ENCODE results near the gene RASA3.

The RASA3 gene

GRCh38 chr13:114063545-114064449 is 68.6 kb downstream of the RASA3 start:
- peak; percentile 59 for DNase-seq

DNA sequence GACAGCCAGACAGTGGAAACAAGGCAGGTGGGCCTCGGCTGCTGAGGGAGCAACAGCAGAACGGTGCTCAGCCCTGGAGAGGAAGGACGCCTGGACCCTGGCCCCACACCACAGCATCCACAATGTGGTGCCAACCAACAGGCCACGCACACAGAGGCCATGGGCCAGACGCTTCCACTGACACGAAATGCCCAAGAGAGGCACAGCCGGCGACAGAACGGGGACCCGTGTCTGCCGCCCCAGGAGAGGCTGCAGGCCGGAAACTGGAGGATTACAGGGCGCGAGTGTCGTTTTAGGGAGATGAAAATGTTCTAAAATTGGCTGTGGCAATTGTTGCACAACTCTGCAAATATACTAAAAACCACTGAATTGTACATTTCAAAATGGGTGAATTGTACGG is 69.7 kb downstream of the RASA3 start:
- no peak for DNase-seq

- DNase-seq = no peak
Observed at GRCh38 chr13:114062341-114062740, 70.1 kb downstream of the RASA3 start.

- DNase-seq = no peak
Observed at GRCh38 chr13:114061744-114062143, 70.7 kb downstream of the RASA3 start.

- DNase-seq = no peak
Observed at GRCh38 chr13:114061047-114061446, 71.4 kb downstream of the RASA3 start.

- no peak for DNase-seq
Observed at GRCh38 chr13:114059946-114060860, 72.2 kb downstream of the RASA3 start.

DNA sequence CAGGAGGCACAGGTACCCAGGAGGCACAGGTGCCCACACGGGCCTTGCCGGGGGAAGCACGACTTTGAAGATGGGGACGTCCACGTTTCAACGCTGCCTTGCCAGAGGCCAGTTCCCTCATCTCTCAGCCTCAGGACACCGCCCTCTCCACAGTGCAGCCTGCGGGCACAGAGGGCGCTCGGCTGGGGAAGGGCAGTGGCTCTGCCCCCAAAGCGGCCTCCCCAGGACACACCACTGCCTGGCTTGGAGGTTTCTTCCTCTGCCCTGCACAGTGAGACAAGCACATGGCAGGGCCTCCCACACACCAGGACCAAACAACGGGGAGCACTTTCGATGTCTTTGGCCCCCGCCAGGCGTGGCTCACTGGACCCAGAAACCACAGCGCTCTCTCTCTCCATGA is 73.0 kb downstream of the RASA3 start:
- no peak for DNase-seq

- DNase-seq = no peak
Observed at GRCh38 chr13:114058051-114058867, 74.2 kb downstream of the RASA3 start.

- DNase-seq = no peak
Observed at GRCh38 chr13:114057166-114058050, 75.0 kb downstream of the RASA3 start.

DNA sequence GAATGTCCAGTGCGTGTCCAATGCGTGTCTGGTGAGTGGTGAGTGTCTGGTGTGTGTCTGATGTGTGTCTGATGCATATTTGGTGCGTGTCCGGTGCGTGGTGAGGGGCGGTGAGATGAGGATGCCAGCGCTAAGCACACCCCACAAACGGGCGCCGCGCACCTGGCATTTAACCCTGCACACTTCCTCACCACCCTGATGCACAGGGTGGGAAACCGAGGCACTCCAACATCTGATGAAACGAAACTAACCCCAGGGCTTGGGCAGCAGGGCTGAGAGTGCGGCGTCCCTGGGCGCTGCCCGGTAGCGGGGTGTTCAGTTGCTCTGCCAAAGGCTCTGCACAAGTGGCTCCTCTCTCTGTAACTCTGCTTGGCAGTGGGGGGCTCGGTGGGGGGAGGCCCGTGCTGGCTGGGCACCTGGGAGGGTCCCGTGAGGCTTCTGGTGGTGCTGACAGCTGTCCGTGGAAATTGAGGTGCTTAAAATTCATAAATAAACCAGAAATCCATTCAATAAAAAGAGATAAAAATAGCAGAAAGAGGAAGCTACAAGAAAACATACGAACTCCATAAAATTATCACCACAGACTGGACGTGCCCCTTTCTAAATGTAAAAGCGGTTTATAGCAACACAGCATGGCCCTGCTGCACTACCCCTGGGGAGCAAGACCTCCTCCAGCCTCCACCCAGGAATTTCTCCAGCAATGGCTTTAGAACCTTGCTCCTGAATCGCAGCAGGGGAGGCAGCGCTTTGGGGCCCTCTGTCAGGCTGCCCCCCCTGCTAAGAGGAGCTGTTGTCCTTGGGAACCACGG is 76.0 kb downstream of the RASA3 start:
- DNase-seq = no peak

DNA sequence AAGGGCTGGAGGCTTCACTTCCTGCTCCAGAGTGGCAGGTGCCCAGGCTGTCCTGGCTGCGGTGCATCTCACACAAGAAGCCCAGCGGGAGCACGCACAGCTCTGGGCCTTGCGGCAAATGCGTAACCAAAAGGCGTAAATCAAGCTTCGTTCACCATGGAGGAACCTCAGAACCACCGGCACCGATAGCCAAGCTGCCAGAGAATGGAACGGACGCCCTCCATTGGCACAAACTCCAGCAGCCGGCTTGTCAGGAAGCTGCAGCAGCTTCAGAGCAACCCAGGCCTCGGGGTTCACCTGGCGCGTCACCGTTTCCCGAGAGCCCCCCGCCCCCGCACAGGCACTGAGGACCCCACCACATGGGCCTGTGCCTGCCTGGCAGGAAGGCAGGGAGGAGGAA is 76.7 kb downstream of the RASA3 start:
- DNase-seq = no peak

GRCh38 chr13:114054830-114055439 is 77.5 kb downstream of the RASA3 start:
- no peak for DNase-seq

DNA sequence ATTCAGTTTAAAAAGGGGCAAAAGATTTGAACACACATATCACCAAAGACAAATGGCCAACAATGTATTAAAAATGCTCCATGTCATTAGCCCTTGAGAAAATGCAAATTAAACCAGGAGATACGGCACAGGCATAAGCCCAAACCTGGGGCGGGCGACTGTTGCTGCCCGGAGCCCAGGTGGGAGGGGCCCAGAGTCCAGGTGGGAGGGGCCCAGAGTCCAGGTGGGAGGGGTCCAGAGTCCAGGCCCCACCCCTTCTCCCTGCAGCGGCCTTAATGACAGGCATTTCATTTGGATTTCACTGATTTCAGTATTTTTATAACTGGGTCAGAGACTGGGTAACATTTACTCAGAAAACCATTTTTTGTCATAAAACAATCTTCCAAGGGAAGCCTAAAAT is 78.2 kb downstream of the RASA3 start:
- no peak for DNase-seq

DNA sequence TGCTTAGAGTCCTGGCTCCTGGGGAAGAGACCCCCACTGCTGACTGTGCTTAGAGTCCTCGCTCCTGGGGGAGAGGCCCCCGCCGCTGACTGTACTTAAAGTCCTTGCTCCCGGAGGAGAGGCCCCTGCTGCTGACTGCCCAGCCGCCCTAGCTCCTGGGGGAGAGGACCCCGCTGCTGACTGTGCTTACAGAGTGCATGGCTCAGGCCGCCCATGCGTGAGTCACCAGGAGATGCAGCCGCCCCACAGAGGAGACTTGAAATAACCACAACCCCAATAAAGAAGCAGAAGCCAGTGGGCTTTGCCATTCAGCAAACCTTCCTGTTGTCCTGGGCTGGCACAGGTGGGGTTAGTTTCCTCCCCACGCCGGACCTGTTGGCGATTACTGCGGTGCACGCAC is 79.4 kb downstream of the RASA3 start:
- DNase-seq = peak; percentile 24

DNA sequence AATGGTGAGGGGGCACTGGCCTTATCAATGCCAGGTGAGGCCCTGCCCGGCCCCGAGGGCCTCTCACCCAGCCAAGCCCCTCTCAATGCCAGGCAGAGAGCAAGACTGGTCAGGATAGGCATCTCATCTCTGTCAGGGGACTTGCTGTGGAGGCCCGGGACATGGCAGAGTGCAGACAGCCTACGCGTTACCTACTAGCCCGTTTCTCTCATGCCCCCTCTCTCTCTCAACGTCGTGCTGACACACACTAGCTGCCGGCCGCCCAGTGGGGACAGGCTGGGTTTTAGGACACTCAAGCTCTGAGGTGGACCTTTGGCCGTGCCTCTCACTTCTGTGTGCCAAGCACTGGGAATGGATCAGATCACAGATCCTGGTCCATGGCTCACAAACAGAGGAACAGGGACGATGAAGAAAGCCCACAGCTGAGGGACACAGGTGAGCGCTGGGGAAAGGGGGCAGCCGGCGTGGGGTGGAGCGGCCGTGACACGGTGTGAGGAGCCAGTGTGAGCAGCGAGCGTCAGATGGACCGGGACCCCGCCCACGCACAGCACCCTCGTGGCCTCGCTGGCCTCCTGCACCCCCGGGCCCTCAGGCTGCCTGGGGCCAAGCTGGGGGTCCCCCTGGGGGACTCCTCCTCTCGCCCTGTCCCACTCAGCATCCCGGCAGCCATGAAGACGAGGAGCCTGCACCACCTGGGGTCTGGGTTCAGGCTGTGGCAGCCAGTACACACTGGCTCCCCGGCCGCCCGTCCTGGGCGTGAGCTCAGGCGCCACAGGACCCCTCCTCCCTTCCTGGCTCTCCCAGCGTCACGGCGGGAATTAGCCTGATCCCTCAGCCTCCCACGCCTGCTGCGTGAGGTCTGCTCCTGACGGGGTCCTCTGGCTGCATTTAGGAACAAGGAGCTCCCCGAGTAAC is 81.6 kb downstream of the RASA3 start:
- no peak for DNase-seq

DNA sequence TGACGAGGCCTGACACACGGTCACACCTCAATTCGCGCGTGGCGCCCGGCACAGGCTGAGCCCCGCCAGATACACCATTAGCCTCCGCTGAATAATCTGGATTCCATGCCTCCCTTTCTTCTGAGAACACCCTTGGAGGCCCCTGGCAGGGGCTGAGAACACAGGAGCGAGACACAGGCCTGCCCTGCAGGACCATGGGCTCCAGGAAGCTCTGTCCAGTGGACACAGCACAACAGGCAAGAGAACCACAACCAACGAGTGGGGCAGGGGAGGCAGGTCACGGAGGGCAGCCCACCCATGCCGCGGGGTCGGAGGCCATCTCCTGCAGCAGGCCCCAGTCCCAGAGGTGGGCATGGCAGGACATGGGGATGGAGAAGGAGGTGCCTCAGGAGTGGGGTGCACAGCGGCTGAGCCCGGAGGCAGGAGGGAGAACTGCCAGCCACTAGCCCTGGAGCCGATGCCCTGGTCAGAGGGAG is 82.8 kb downstream of the RASA3 start:
- DNase-seq = no peak

DNA sequence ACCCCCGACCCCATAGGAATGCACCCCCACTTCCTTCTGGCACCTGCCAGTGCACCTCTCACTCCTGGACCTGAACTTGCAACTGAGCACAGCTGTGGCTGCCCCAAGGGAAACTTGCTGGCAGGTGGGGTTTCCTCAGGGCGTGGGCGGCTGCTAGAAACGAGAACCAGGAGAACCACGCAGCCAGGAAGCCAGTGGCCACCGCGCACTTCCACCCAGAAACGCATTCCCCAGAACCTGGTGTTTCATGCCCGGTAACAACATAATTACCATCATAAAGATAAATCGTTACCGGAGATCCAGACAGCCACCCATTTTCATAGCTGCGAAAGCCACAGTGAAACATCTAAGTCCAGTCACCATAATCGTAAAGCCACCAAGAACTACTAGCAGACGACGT is 83.4 kb downstream of the RASA3 start:
- DNase-seq = no peak

DNA sequence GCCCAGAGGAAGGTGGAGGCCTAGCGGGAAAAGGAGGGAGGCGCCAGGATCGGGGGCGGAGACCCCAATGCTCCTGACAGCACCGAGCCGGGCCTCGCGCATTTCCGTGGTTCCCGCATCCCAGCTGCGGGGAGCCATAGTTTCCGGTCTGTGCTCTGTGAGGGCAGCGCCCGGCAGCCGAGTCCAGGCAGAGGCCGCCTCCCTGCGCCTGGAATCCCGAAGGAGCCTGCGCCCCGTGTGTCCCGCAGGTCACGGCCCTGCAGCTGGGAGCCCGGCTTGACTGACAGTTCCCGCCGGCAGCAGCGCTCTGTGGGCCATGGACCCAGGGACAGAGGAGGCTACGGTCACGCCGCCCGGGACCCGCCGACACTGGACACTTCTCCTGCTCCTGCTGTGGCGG is 84.0 kb downstream of the RASA3 start:
- no peak for DNase-seq

- no peak for DNase-seq
Observed at GRCh38 chr13:114047358-114047881, 85.0 kb downstream of the RASA3 start.
